Smooth muscle cell (in vitro differentiated cells): ENCODE results near the gene TPRA1. TPM values are rescaled to one million over a fixed set of nuclear protein-coding genes. Genes with fewer than 3 reads are reported as not detected.

Source experiments
- DNase-seq: peaks from one replicate; lab custom pipeline; 2025; ENCODE audit not compliant: unreplicated experiment; lab: John Stamatoyannopoulos, UW
- H2AFZ ChIP-seq: fragments of 200-600 bp; sonication (generic); 2 replicates; pipeline ENCODE4 v1.6.0; 2016; ENCODE audit warnings: antibody characterized with exemption, low read depth, mild to moderate bottlenecking
- H3F3A ChIP-seq: fragments of 200-600 bp; sonication (generic); 2 replicates; pipeline ENCODE4 v1.6.0; 2017; ENCODE audit warnings: antibody characterized with exemption, low read depth
- H3K27ac ChIP-seq: fragments of 200-600 bp; sonication (generic); 2 replicates; pipeline ENCODE4 v1.5.1; 2016; ENCODE audit warnings: low read depth, mild to moderate bottlenecking
- H3K27me3 ChIP-seq: fragments of 200-600 bp; sonication (generic); 2 replicates; pipeline ENCODE4 v1.6.1; 2016; ENCODE audit warnings: low read depth, mild to moderate bottlenecking
- H3K36me3 ChIP-seq: fragments of 200-600 bp; sonication (generic); 2 replicates; pipeline ENCODE4 v1.5.1; 2016; ENCODE audit warnings: low read depth
- H3K4me1 ChIP-seq: fragments of 200-600 bp; sonication (generic); 2 replicates; pipeline ENCODE4 v1.5.1; 2016; ENCODE audit warnings: low read depth
- H3K4me2 ChIP-seq: fragments of 200-600 bp; sonication (generic); 2 replicates; pipeline ENCODE4 v1.6.0; 2016; ENCODE audit warnings: mild to moderate bottlenecking
- H3K4me3 ChIP-seq: fragments of 200-600 bp; sonication (generic); 2 replicates; pipeline ENCODE4 v1.5.1; 2016; ENCODE audit warnings: mild to moderate bottlenecking
- H3K79me2 ChIP-seq: fragments of 200-600 bp; sonication (generic); 2 replicates; pipeline ENCODE4 v1.6.0; 2016; ENCODE audit warnings: low read depth, mild to moderate bottlenecking
- H3K9ac ChIP-seq: fragments of 200-600 bp; sonication (generic); 2 replicates; pipeline ENCODE4 v1.6.0; 2016; ENCODE audit warnings: low read depth
- H3K9me3 ChIP-seq: fragments of 200-600 bp; sonication (generic); replicated peaks from 2 replicates; pipeline ENCODE4 v1.5.1; 2016; ENCODE audit warnings: low read depth
- H4K20me1 ChIP-seq: fragments of 200-600 bp; sonication (generic); 2 replicates; pipeline ENCODE4 v1.6.0; 2016; ENCODE audit warnings: low read depth
- WGBS: methylation state at CpG from one replicate; pipeline ENCODE4 v1.1.7; 2016; ENCODE audit warnings: low lambda C conversion rate; 5-methylcytosine and 5-hydroxymethylcytosine counted together
- polyA plus RNA-seq: library from polyadenylated mRNA; unstranded; fragments of >200 nt; fragmentation: Nextera tagmentation; extraction: Ambion mirVana; gene quantifications from 2 replicates; pipeline ENCODE4 v1.2.1, GENCODE V29; 2016
- total RNA-seq: library from RNA; depleted of rRNA; stranded (reverse); fragments of >200 nt; gene quantifications from 2 replicates; pipeline ENCODE4 v1.2.3, GENCODE V29; 2014
- TF ChIP-seq, protein P1 (sequence below): fragments of 200-600 bp; sonication (generic); IDR thresholded peaks from 2 replicates; pipeline ENCODE4 v1.5.1; 2017; ENCODE audit warnings: borderline replicate concordance, mild to moderate bottlenecking, antibody characterized with exemption; ENCODE audit not compliant: insufficient read depth, poor library complexity, severe bottlenecking

The TPRA1 gene
- total and polyA plus RNA-seq, 2 experiments from 2014 or later, result 25.9 to 43.5 TPM

DNA sequence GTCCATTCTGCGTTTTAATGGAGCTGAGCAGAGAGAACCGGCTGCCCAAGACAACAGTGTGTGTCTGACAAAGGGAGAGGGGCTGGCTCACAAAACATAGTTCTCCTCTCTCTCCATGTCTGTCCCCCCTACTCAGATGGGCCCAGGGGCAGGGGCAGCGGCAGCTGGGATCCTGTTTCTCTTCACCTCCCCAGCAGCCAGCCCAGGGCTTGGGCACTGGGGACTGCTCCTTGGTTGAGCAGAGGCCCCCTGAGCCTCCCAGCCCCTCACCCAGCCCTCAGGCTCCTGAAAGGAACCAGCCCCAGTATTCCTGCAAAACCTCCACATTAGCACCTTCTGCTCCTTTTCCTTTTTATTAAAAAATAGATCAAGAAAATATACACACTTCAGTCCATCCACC is 17.8 kb downstream of the TPRA1 start:
- DNase-seq, result no peak
- Histone ChIP-seq H3K9ac (no peak overlapping the region), H4K20me1 (peaks cover 22% of the 10 kb centered on the region), H3K79me2 (no peaks in the 10 kb centered on the region), H2AFZ (no peak overlapping the region), H3K4me2 (no peak overlapping the region), H3K36me3 (no peaks in the 10 kb centered on the region), H3K4me3 (no peak overlapping the region), H3K9me3 (no peaks in the 10 kb centered on the region), H3F3A (no peaks in the 10 kb centered on the region), H3K4me1 (peaks cover 5% of the 10 kb centered on the region), H3K27ac (no peak overlapping the region), H3K27me3 (no peaks in the 10 kb centered on the region)
- TF ChIP-seq, protein P1, sequence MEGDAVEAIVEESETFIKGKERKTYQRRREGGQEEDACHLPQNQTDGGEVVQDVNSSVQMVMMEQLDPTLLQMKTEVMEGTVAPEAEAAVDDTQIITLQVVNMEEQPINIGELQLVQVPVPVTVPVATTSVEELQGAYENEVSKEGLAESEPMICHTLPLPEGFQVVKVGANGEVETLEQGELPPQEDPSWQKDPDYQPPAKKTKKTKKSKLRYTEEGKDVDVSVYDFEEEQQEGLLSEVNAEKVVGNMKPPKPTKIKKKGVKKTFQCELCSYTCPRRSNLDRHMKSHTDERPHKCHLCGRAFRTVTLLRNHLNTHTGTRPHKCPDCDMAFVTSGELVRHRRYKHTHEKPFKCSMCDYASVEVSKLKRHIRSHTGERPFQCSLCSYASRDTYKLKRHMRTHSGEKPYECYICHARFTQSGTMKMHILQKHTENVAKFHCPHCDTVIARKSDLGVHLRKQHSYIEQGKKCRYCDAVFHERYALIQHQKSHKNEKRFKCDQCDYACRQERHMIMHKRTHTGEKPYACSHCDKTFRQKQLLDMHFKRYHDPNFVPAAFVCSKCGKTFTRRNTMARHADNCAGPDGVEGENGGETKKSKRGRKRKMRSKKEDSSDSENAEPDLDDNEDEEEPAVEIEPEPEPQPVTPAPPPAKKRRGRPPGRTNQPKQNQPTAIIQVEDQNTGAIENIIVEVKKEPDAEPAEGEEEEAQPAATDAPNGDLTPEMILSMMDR, result no peak
- WGBS, result 98% methylated on average over 3 of the region's 3 CpGs

DNA sequence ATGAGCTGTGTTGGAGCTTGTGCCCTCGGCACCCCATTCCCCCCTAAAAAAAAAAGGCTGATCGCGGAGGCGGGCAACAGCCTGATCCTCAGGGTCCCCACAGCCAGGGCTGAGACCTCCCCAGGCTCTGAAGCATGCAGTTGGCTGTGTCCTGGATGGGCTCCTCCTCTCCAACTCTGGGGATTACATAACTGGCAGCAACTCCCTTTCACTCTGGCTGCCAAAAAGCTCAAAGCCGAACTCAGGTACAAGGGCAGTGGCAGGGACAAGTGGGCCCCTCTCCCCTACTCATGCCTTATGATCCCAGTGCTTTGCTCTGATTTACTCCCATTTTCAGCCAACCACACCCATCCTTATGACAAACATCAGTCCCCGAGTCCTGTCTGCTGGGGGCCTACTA is 18.3 kb downstream of the TPRA1 start:
- H3K9ac ChIP-seq, result no peak overlapping the region
- no peaks in the 10 kb centered on the region for H3K9me3 ChIP-seq
- H3K4me2 ChIP-seq, result no peak overlapping the region
- DNase-seq, result no peak
- WGBS, result 99% methylated on average over 6 of the region's 6 CpGs
- no peak overlapping the region for H2AFZ ChIP-seq
- TF ChIP-seq, protein P1, result no peak
- H3F3A ChIP-seq, result no peaks in the 10 kb centered on the region
- H3K4me1 ChIP-seq, result peaks cover 5% of the 10 kb centered on the region
- no peaks in the 10 kb centered on the region for H3K27me3 ChIP-seq
- H3K79me2 ChIP-seq, result no peaks in the 10 kb centered on the region
- no peak overlapping the region for H3K4me3 ChIP-seq
- no peaks in the 10 kb centered on the region for H3K36me3 ChIP-seq
- H3K27ac ChIP-seq, result no peak overlapping the region
- peaks cover 18% of the 10 kb centered on the region for H4K20me1 ChIP-seq

DNA sequence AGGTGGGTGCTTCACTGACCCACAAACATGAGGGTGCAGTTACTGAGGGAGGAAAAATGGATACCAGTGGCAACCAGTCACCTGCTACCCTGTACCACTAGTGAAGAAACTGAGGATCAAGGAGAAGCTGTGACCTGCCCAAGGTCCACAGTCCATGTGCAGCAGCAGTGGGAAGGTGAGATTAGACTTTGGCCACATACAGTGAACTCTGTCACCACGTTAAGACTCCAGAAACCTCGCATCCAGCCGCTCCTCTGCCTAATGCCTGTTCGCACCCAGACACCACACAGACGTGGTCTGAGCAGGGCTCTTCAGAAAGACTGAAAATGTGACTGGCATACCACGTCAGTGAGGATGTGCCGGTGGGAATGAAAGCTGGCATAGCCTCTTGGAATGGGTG is 20.0 kb downstream of the TPRA1 start:
- over 99% methylated on average over 7 of the region's 7 CpGs for WGBS
- H3K4me2 ChIP-seq, result no peak overlapping the region
- no peaks in the 10 kb centered on the region for H3K36me3 ChIP-seq
- H4K20me1 ChIP-seq, result peaks cover 12% of the 10 kb centered on the region
- DNase-seq, result no peak
- H2AFZ ChIP-seq, result no peak overlapping the region
- peaks cover 7% of the 10 kb centered on the region for H3K4me1 ChIP-seq
- H3F3A ChIP-seq, result no peaks in the 10 kb centered on the region
- TF ChIP-seq, protein P1, result no peak
- H3K9me3 ChIP-seq, result no peaks in the 10 kb centered on the region
- no peaks in the 10 kb centered on the region for H3K79me2 ChIP-seq
- H3K4me3 ChIP-seq, result no peak overlapping the region
- H3K27me3 ChIP-seq, result no peaks in the 10 kb centered on the region
- no peak overlapping the region for H3K27ac ChIP-seq
- H3K9ac ChIP-seq, result no peak overlapping the region

DNA sequence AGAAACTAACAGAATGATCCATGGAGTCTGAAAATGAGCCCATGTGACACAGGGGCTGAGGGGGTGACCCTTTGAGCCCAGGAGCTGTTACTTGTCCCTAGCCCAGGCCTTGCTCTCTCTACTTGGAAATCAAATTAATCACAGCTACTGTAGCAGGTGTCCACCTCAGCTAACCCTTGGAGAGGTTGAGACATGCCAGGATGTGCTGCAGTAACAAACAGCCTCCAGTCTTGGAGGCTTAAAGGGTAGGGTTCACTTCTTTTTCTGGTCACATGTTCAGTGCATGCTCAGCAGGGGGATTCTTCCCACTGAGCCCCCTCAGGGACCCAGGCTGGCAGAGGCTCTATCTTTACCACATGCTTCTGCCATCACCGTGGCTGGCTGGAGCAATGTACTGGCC is 21.4 kb downstream of the TPRA1 start:
- H3K27me3 ChIP-seq, result no peaks in the 10 kb centered on the region
- H3K27ac ChIP-seq, result no peak overlapping the region
- H2AFZ ChIP-seq, result no peak overlapping the region
- H3F3A ChIP-seq, result no peaks in the 10 kb centered on the region
- WGBS, result 85% methylated on average over 1 of the region's 1 CpG
- no peak overlapping the region for H3K4me2 ChIP-seq
- no peaks in the 10 kb centered on the region for H3K79me2 ChIP-seq
- no peaks in the 10 kb centered on the region for H3K36me3 ChIP-seq
- DNase-seq, result no peak
- TF ChIP-seq, protein P1, result no peak
- no peak overlapping the region for H3K4me3 ChIP-seq
- H3K4me1 ChIP-seq, result peaks cover 2% of the 10 kb centered on the region
- H3K9ac ChIP-seq, result no peak overlapping the region
- H4K20me1 ChIP-seq, result peaks cover 4% of the 10 kb centered on the region
- H3K9me3 ChIP-seq, result no peaks in the 10 kb centered on the region
